GM19023 (cell line): ENCODE data around the gene ZIC5.

Experiments
- ATAC-seq: cut with Tn5 transposase; IDR thresholded peaks from one replicate; pipeline ENCODE4 v1.9.1; 2021; ENCODE audit warnings: mild to moderate bottlenecking, moderate library complexity; ENCODE audit not compliant: unreplicated experiment

Gene ZIC5

DNA sequence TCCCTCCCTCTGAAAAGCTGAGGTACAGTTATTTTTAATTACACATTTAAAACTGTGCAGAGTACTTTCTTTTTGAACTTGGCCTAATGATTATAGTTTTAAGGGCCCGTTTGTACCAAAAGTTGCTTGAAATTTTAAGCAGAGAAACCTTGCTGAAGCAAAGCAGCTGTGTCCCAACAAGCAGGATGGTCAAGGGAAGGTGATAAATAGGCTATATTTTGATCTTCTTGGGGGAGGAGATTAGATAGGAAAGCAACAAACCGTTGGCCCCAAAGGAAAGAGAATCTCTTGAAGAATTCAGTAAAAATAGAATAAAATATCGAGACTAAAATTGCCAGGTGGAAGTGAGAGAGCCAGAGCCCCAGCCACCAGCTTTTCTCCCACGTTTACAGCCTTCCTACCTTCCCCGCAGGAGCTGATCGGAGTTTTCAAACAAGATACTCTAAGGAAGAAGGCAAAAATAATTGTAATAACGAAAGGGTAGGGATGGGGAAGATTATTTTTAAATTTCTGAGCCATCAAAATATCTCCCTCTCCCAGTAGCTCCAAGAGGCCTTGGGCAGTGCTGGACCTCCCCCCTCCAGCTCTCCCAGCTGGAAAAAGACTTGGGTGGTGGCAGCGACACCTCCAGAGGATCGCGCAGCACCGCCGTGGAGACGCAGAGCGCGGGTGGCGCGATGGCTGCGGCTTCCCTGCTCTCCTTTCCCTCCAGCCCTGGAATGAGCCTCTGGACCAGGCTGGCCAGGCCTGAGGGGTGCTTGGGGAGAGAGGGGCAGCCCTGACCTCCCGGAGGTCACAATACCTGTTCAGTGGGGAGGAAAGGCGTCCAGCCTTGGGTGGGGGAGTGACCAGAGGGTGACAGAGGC lies 15.8 kb upstream of the ZIC5 start:
- no peak for ATAC-seq

DNA sequence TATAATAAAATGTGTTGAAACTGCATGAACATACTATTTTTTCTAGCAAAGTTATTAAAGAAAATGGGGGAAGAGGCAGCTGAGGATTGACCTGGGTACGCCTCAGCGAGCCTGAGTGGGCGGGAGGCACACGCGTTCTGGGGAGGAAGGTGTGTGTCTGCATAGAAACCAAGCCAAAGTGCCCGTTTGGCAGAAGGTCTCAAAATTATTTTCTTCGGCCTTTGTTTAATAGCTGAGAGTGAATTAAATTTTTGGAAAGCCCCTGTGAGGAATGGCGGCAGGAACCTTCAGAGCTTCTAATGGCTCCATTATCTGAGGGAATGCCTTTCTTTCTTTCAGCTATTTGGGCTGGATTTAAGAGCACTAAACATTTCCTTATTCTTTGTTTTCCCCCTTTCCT lies 15.2 kb upstream of the ZIC5 start:
- ATAC-seq, result no peak

DNA sequence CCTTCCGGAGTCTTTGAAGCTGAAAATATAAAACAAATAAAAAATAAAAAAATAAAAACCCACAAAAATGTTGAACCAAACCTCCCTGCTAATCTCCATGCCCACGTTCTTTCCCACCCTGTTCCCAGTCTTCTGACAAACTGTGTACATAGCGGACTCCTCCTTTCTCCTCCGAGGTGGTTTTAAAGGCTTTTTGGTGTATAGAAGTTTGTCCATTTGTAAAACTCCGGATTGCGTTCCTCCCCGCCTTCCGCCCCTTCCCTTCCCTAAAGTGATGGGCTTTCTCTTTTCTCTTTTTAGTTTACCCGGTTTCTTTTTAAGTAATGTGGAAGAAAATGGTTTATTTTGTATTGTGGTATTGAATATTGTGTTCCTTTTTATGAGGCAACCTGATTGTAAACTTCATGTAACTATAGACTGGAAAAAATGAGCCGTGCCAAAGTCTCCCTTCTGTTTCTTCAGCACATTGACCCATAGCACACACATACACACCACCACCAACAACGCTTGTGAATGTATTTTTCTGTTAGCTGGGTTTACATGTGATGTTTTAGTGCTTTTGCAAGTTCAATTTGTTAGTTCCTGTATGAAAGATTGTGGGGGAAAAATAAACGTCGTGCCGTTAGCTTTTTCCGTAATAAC lies 14.4 kb upstream of the ZIC5 start:
- no peak for ATAC-seq

DNA sequence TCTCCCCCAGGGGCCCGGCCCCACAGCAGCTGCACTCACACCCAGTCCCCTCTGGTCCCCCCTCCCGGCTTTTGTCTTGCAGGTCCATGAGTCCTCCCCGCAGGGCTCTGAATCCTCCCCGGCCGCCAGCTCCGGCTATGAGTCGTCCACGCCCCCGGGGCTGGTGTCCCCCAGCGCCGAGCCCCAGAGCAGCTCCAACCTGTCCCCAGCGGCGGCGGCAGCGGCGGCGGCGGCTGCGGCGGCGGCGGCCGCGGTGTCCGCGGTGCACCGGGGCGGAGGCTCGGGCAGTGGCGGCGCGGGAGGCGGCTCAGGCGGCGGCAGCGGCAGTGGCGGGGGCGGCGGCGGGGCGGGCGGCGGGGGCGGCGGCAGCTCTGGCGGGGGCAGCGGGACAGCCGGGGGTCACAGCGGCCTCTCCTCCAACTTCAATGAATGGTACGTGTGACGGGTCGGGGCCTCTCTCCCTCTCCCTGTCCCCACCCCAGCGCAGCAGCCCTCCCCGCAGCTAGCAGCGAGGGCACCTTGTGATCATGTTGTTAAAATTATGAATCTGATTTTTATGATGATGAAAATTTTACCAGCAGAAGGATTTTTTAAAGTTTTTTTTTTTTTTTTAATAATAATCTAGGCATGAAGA lies 13.8 kb upstream of the ZIC5 start:
- ATAC-seq, result no peak

DNA sequence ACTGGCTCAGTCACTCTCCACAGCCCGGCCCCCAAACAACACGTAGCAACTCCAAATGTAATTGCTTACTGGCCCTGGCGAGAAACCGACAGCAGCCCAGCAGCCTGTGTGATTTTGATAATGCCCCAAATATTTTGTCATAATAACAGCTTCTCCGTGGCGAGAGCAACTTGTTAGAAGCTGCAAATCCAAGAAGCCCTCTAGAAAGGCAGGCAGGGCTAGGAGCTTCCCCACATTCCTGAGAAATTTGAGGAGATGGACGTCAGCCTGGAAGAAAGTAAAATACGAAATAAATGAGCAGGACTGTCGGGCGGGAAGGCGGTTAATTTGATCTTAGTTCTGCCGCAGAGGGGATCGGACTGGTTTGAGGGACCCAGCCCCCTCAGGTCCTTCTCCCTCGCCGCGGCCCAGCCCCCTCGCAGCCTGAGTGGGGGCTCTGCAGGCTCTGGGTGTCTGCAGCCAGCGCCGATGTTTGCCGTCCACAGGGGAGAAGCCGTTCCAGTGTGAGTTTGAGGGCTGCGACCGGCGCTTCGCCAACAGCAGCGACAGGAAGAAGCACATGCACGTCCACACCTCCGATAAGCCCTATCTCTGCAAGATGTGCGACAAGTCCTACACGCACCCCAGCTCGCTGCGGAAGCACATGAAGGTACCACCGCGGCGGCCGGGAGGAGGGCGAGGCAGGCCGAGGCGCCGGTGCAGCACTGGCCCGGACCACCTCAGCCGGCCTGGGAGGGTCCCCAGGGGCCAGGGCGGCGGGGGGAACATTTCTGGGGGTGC lies 13.1 kb upstream of the ZIC5 start:
- ATAC-seq, result no peak

DNA sequence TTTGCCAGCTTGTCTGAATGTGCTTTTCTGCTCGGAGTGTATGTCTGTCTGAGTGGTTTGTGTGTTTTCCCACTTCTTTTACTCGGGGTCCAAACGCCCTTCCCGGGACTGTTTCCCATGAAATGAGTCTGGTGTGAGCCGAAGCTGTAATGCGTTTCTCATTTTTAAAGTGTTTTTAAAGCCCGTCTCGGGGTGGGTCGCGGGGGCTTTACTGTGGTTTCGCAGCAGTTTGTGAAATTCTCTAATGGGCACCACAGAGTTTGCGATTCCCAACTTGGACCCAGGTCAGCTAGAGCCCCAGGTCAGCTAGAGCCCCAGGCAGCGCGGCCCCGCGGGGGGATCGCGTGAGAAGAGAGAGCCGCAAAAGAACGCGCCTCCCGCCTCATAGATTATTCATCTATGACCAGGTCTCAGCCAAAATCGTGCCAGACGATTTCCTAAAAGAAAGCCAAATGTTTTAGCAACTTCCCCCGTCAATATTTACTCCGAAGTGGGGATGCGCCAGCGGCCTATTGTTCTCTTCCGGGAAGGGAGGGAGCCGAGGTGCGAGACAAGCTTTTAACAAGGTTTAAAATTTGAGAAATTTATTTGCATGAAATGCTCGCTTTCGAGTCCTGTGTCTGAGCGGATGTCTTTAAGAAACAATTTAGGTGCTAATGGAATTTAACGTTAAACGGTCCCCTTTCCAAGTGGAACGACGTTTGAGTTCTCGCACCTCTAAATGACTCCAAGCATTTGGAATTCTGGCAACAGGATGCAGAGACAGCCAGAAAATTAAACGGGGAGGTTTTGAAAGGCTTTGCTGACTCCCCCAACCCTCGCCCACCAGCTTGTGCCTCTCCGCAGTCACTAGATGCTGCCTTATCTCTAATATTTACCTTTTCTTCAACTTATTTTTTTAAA lies 12.2 kb upstream of the ZIC5 start:
- ATAC-seq, result no peak

DNA sequence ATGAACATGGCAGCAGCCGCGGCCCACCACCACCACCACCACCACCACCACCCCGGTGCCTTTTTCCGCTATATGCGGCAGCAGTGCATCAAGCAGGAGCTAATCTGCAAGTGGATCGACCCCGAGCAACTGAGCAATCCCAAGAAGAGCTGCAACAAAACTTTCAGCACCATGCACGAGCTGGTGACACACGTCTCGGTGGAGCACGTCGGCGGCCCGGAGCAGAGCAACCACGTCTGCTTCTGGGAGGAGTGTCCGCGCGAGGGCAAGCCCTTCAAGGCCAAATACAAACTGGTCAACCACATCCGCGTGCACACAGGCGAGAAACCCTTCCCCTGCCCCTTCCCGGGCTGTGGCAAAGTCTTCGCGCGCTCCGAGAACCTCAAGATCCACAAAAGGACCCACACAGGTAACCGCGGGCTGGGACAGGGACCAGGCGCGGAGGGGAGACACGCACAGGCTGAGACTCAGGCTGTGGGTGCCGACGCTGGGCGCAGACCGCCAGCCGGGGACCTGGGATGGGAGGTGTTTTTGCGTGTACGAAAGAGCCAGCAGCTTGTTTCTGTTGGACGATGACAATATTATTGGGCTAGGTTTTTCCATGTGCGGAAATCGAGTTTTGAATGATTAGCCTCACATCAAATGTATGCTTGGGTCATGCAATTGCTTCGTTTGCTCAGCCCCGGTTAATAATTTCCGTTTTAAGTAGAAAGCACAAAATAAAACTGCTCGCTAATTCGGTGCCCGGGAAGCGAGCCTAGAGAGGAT lies 11.3 kb upstream of the ZIC5 start:
- ATAC-seq, result no peak

DNA sequence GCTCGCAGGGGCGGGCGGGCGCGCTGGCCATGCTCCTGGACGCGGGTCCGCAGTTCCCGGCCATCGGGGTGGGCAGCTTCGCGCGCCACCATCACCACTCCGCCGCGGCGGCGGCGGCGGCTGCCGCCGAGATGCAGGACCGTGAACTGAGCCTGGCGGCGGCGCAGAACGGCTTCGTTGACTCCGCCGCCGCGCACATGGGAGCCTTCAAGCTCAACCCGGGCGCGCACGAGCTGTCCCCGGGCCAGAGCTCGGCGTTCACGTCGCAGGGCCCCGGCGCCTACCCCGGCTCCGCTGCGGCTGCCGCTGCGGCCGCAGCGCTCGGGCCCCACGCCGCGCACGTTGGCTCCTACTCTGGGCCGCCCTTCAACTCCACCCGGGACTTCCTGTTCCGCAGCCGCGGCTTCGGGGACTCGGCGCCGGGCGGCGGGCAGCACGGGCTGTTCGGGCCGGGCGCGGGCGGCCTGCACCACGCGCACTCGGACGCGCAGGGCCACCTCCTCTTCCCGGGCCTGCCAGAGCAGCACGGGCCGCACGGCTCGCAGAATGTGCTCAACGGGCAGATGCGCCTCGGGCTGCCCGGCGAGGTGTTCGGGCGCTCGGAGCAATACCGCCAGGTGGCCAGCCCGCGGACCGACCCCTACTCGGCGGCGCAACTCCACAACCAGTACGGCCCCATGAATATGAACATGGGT lies 10.6 kb upstream of the ZIC5 start:
- no peak for ATAC-seq

DNA sequence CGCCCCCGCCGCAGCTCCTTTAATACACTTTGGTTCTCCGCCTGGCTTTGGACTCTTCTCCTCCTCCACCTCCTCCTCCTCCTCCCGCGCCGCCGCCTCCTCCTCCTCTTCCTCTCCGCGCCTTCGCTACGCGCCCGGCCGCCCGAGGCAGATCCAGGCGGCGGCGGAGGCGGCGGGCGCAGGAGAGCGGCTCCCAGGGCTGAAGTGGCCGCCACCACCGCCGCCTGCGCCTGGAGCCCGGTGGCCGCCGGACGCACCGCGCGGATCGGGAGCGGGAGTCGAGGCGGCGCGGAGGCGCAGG lies 10.1 kb upstream of the ZIC5 start, which contains the start of gene ZIC2:
Gene ZIC2, plus strand, starts transcription at position 50 of the 301 bp plus-strand sequence. CDS start 281 bp downstream, outside the sequence.
- no peak for ATAC-seq

DNA sequence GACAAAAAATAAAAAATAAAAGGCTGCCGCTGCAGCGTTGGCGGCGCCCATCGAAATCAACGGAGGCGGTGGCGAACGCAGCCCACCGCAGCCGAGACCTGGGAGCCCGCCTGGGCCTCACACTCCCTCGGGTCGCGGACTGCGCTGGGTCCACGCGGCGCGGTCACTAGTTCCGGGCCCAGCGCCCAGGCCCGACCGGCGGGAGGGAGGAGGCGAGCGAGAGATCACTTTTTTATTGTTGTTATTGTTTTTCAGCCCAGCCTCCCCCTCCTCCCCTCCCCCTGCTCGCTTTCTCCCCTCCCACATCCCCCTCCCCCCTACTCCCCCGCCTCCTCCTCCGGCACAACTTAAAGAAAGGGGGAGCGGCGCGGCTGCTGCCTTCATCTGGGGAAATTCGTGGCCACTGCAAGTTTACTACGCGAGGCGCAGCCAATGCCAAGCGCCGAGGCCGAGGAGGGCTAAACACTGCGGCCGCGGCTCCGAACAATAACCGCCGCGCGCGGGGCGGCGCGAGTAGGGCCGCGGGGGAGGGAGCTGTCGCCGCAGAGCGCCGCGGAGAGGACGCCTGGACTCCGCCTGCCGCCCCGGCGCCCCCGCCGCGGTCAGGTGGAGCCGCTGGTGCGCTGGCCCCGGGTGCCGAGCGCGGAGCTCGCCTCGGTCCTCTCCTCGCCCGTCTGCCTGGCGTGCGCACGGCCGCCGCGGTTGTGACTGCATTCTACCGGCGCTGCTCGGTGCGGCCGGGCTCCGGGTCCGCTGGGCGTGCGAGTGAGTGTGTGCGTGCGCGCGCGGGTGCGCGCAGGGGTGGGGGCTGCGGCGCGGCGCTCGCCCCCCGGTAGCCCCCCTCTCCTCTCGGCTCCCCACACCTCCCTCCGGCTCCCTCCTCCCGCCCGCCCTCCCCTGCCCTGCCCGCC lies 9.5 kb upstream of the ZIC5 start:
- ATAC-seq, result no peak

DNA sequence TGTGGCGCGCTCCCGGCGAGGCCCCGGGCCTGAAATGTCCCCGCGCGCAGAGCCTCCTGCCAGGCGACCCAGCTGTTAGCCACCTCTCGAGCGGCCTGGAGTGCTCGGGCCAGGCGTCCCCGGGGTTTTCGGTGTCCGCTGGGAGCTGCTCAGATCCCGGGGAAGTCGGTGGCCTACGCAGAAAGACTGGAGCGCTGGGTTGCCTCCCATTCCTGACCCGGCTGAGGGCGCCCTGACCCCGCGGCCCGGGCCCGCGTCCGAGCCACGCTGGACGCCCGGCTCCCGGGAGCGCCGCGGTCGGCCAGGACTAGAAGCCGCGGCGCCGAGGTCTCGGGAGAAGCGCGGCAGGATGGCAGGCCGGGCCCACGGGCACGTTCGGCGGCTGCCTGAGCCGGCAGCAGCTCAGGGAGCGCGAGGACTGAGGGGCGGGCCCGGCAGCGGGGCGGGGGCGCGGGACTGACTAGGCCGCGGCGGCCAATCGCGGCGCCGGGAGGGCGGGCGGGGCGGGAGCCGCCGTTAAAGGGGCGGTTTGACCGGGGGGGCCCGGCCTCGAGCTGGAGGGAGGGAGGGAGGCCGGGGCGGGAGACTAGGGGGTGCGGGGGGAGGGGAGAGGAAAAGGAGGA lies 8.7 kb upstream of the ZIC5 start:
- no peak for ATAC-seq

DNA sequence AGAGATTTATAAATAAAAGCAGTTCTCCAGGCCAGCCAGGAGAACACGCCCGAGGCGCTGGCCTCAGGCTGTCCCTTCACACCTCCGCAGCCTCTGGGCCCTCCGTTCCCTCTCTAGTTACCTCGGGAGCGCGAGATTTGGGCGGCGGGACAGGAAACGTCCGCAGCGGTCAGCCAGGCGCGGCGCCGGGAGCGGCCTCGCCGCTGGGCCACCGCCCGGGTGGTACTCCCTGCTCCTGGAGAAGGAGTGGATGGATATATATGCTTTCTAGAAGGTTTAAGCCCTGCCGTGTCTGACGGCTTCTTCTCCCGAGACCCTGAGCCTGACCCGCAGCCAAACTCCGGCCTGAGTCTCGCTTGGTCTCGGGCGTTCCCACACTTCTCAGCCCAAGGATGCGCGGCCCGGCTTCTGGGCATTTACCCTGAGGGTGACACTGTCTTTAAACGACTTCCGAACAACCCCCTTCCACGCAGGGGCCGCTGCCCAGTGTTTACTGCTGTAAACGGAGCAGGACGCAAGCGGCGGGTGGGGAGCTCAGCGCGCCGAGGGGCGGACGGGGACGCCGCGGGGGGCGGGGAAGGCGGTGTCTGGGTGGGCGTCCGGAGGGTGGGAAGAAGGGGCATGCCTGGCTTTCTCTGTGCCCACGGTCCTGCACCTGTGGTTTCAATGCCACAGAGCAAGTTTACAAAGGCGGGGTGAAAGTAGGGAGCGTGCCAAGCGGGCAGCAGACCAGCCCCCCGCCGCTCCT lies 8.1 kb upstream of the ZIC5 start:
- ATAC-seq, result no peak

DNA sequence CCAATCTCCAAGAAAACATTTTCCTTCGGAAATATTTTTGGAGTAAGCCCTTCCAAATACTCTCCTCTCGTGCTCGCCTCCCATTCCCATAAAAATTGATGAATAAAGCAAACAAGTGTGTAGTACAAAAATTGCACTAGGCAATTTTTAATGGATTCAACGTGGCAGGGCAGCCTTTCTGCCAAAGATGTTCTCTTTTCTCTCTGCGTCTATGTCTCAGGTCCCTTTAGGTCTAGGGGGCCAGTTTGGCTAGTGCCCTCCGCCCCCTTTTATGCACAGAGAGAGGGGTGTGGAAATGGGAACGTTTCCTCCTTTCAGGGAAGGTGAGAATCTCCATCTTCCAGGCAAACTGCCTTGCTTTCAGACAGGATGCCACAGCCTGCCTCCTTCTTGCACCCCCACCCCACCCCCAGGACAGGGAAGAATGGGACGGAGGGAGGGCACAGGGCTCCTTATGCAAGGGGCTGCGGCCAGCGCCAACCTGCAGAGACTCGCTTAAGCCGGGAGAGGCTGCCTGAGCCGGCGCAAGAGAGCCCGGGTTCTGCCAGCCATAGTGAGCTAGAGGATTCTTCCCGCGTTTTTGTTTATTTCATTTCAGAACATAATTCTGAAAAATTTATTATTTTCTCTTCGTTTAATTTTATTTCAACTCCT lies 7.4 kb upstream of the ZIC5 start:
- ATAC-seq, result no peak

DNA sequence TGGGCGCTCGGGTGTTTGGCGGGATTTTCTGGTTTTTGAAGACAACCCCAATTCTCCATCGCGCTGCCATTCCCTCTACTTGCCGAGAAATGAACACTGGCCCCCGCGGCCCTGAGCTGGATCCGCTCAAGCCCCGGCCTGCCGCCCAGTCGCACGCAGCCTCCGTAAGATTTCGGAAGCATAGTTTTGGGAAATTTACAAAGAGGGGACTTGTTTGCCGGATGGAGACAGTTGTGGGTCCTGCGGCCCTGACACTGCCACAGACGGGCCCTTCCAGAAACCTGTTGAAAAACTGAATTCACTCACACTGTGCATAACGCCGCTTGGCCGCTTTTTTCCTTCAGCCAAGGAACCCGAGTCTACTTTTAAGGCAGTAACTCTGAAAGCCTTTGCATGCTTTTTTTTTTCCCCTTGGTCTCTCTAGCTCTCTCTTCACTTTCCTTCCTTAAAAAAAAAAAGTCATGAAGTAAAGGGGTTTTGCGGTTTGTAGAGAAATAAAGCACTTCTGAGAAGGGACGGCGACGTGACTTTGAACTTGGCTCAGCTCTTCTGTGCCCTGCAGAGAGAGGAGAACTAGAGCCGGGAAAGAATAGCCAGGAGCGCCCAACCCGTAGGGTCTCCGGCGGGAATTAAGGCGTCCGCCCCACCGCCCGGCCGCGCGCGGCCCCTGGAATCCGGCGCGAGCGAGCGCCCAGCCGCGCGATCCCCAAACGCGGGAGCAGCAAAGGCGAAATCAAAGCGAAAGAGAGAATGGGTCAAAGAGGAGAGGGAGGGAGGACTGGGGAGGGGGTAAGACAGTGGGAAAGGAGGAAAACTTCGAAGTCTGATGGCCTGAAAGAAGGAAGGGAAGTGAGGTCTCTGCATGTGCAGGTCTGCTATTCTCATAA lies 6.6 kb upstream of the ZIC5 start:
- ATAC-seq, result no peak

DNA sequence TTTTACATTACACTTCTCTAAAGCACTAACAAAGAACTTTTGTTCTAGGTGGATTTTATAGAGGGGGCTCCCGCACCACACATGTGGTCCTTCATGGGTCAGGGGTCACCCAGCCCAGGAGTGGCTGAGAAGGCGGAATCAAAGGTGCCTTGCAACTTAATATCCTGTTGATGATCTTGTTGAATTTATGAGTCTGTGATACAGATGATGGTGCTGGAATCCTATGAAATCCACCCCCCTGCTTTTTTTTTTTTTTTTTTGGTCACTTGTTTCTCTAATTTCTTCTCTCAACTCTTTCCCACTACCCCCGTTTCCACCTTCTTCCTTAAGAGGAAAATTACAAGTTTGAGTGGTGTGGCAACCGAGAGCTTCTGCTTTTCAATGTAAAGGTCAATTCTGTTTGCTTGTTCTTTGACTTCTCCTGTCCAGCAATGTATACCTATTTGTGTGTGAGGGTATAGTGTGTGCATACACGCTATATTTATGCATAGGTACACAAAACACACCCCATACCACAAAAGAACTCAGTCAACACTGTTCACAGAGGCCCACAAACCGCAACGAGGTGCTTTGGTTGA lies 5.9 kb upstream of the ZIC5 start:
- ATAC-seq, result no peak
